GM12872 (cell line): ENCODE measurements around the gene ABHD17B.

Source experiments
- TF ChIP-seq, protein P1 (sequence below): IDR thresholded peaks from 3 replicates; pipeline ENCODE4 v1.5.1; 2011; ENCODE audit warnings: low read depth, mild to moderate bottlenecking, low read length, moderate library complexity; ENCODE audit not compliant: insufficient read depth

ABHD17B gene

GRCh38 chr9:71909887-71910649 lies 925 bp downstream of the ABHD17B start:
- TF ChIP-seq, protein P1, sequence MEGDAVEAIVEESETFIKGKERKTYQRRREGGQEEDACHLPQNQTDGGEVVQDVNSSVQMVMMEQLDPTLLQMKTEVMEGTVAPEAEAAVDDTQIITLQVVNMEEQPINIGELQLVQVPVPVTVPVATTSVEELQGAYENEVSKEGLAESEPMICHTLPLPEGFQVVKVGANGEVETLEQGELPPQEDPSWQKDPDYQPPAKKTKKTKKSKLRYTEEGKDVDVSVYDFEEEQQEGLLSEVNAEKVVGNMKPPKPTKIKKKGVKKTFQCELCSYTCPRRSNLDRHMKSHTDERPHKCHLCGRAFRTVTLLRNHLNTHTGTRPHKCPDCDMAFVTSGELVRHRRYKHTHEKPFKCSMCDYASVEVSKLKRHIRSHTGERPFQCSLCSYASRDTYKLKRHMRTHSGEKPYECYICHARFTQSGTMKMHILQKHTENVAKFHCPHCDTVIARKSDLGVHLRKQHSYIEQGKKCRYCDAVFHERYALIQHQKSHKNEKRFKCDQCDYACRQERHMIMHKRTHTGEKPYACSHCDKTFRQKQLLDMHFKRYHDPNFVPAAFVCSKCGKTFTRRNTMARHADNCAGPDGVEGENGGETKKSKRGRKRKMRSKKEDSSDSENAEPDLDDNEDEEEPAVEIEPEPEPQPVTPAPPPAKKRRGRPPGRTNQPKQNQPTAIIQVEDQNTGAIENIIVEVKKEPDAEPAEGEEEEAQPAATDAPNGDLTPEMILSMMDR = no peak

DNA sequence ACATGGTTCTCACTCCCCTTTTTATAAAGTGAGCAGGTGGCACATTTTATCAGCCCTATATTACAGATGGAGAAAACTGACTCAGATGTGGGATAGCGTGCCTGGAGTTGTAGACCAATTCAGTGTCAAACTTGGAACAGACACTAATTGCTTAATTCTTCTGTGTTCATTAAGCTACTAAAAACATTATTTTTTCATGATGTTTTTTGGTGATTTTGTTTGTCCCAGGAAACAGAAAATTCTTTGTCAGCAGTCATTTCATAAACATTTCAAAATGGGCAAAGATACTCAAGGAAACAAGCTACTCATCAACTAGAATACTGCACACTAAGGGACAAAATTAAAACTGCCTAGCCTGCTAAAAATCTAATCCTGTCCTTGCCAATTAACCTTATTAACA lies 2.2 kb downstream of the ABHD17B start:
- TF ChIP-seq, protein P1 = no peak

DNA sequence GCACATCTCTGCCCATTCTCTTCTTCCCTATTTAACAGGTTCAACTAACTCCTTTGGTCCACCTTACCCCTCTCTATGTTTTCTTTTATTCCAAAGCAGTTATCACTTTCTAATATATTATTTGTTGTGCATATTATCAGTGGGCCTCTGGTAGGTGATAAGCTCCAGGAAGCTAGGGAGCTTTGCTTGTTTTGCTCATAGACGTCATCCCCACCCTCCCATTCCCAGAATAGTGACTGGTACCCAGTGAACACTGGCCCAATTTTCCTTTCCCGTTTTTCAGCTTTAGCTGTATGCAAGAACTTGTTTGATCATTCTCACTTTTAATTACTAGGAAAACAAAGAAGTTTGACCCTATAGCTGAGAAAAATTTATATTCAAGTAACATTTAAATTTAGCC lies 6.9 kb downstream of the ABHD17B start:
- TF ChIP-seq, protein P1 = no peak

DNA sequence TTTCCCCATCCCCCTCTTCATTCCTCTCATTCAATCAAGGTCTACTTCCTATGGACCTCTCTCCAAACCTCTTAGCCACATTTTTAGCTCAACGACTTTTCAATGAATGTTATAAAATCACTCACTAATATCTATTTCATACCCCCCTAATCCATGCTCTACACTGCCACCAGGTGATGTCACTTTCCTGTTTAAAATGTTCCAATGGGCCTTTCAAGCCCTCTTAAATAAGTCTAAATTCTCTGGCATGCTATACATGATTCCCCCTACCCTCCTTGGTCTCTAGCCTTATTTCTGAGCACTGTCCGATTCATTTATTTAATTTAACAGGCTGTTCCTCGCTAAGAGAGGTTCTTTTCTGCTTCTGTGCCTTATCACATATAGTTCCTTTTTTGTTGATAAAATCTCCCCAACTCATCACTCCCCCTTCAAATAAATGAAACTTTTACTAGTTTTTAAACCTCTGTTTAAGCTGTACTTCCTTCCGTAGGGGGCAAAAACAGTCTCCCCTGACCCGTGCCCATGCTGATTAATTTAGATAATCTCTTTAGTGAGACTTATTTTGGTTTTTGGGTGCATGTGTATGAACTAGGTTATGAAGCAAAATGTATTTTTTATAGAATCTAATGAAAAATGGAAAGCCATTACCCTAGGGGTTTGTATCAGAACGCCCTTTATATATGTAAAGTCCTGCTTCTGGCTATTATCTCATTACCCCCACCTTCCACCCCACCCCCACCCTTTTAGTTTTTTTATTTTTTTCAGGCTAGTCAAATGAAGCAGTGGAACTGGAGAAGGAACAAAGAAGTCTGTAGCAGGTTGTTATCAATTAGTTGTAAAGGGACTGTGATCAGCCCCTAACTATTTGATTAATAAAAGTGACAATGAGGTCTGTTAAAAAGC lies 9.0 kb downstream of the ABHD17B start:
- TF ChIP-seq, protein P1 = peak; percentile 25; the same call in 1 of the 3 replicates

DNA sequence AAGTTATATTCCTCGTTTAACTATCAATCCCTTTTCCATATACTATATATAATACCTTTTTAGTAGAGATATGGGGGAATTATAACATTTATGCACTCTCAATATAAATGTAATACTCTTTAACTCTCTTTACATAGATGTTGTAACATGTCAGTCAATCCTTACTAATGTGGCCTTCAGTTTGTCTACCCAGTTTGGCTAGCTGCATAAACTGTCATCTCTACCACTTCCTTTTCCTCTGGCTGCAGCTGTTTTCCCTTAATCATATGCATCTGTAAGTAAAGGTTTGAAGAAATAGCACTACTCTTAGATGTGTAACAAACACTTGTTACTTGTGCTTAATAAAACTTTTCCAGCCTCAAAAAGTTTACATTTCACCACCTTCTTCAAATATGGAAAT lies 13.4 kb downstream of the ABHD17B start:
- TF ChIP-seq, protein P1 = no peak

DNA sequence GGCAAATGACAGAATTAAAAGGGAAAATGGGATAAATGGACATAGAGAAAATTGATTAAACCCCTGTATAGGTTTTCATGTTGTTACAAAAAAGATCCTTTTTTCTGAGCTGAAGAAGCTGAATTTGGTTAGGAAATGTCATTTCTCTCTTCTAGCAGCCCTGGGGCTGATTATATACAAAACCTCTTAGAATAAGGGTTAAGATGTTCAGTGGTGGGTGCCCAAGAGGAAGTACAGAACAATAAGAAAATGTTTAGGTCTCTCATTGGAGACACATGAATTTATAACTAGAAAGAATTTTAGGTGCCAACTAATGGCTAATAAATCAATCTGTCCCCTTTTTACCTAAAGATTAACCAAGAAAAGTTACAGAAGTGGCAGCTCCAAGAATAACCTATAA lies 14.2 kb downstream of the ABHD17B start:
- TF ChIP-seq, protein P1 = no peak

DNA sequence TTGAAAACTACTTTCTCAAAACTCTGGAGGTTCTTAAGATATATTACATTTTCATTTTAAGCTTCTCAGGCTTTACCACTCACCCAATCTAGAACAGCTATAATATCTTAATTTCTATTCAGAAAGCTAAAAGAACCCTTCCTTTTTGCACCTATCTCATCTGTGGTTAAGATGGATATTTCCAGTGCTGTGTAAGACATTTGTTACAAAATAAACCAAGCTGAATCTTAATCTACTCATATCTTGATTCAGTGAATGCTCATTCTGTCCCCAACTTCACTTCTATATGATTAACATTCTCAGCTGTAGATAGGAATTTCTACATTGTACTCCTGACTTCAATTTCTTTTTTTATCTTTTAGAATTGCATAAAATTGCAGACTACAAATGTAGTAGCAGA lies 15.0 kb downstream of the ABHD17B start:
- TF ChIP-seq, protein P1 = no peak
